Nephron (organoid): Measurements from ENCODE around the gene ZNF420.

ENCODE experiments used
- H3K27ac Mint-ChIP-seq, 3 experiments: 2 replicates each; pipeline ENCODE4 v1.8.0; 2020; ENCODE audit warnings: mixed read lengths in 3 of 3, mild to moderate bottlenecking in 2 of 3, moderate library complexity in 1 of 3
- H3K27me3 Mint-ChIP-seq: 2 replicates; pipeline ENCODE4 v1.8.0; 2021; ENCODE audit warnings: low read depth, mild to moderate bottlenecking, moderate library complexity, mixed read lengths
- H3K36me3 Mint-ChIP-seq: 2 replicates; pipeline ENCODE4 v1.8.0; 2020; ENCODE audit warnings: low read depth, mixed read lengths
- H3K4me1 Mint-ChIP-seq: 2 replicates; pipeline ENCODE4 v1.8.0; 2020; ENCODE audit warnings: mixed read lengths
- H3K4me3 Mint-ChIP-seq, 3 experiments: 2 replicates each; pipeline ENCODE4 v1.8.0; 2020; ENCODE audit warnings: mild to moderate bottlenecking in 3 of 3, mixed read lengths in 3 of 3, moderate library complexity in 2 of 3
- H3K9me3 Mint-ChIP-seq: 2 replicates; pipeline ENCODE4 v1.8.0; 2020; ENCODE audit warnings: mixed read lengths
- TF ChIP-seq, protein P1 (sequence below), 3 experiments: fragments of 200-600 bp; sonication (generic); IDR thresholded peaks; one replicate each; pipeline ENCODE4 v1.5.0; 2021; ENCODE audit warnings: antibody characterized with exemption in 3 of 3; ENCODE audit not compliant: unreplicated experiment in 3 of 3

Gene ZNF420

DNA sequence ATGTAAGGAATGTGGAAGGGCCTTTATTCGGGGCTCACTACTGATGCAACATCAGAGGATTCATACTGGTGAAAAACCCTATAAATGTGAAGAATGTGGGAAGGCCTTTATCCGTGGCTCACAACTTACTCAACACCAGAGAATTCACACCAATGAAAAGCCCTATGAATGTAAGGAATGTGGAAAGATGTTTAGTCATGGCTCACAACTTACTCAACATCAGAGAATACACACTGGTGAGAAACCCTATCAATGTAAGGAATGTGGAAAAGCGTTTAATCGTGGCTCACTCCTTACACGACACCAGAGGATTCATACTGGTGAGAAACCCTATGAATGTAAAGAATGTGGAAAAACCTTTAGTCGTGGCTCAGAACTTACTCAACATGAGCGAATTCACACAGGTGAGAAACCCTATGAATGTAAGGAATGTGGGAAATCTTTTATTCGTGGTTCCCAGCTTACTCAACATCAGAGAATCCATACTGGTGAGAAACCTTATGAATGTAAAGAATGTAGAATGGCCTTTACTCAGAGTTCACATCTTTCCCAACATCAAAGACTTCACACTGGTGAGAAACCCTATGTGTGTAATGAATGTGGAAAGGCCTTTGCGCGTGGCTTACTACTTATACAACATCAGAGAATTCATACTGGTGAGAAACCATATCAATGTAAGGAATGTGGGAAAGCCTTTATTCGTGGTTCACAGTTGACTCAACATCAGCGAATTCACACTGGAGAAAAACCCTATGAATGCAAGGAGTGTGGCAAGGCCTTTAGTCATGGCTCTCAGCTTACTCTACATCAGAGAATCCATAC, 50.0 kb downstream of the ZNF420 start:
- H3K36me3 Mint-ChIP-seq = peaks cover 93% of the 10 kb centered on the region

GRCh38 chr19:37128821-37129177, 50.6 kb downstream of the ZNF420 start:
- no peaks in the 10 kb centered on the region for H3K4me1 Mint-ChIP-seq
- no peaks in the 10 kb centered on the region for H3K27me3 Mint-ChIP-seq
- H3K9me3 Mint-ChIP-seq = peaks cover 97% of the 10 kb centered on the region
- TF ChIP-seq, protein P1, sequence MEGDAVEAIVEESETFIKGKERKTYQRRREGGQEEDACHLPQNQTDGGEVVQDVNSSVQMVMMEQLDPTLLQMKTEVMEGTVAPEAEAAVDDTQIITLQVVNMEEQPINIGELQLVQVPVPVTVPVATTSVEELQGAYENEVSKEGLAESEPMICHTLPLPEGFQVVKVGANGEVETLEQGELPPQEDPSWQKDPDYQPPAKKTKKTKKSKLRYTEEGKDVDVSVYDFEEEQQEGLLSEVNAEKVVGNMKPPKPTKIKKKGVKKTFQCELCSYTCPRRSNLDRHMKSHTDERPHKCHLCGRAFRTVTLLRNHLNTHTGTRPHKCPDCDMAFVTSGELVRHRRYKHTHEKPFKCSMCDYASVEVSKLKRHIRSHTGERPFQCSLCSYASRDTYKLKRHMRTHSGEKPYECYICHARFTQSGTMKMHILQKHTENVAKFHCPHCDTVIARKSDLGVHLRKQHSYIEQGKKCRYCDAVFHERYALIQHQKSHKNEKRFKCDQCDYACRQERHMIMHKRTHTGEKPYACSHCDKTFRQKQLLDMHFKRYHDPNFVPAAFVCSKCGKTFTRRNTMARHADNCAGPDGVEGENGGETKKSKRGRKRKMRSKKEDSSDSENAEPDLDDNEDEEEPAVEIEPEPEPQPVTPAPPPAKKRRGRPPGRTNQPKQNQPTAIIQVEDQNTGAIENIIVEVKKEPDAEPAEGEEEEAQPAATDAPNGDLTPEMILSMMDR (IDR thresholded peaks at IDR 0.05; ENCODE audit: unreplicated experiment in 3 of 3) = no peak
- H3K4me3 Mint-ChIP-seq = no peak overlapping the region
- H3K27ac Mint-ChIP-seq = no peak overlapping the region
- peaks cover 96% of the 10 kb centered on the region for H3K36me3 Mint-ChIP-seq

More for the DNA sequence above, 50.0 kb downstream of the ZNF420 start:
- Mint-ChIP-seq H3K9me3 (peaks cover 96% of the 10 kb centered on the region), H3K27me3 (no peaks in the 10 kb centered on the region), H3K4me1 (no peaks in the 10 kb centered on the region), H3K27ac (no peak overlapping the region), H3K4me3 (no peak overlapping the region)
- TF ChIP-seq, protein P1 (IDR thresholded peaks at IDR 0.05; ENCODE audit: unreplicated experiment in 3 of 3) = no peak

- Mint-ChIP-seq H3K4me1 (no peaks in the 10 kb centered on the region), H3K36me3 (peaks cover 51% of the 10 kb centered on the region), H3K27me3 (no peaks in the 10 kb centered on the region), H3K9me3 (peaks cover 69% of the 10 kb centered on the region), H3K27ac (no peak overlapping the region), H3K4me3 (no peak overlapping the region)
- TF ChIP-seq, protein P1 (IDR thresholded peaks at IDR 0.05; ENCODE audit: unreplicated experiment in 3 of 3) = no peak
These were observed 57.9 kb downstream of the ZNF420 start for GRCh38 chr19:37136111-37136510.

- H3K4me1 Mint-ChIP-seq = no peaks in the 10 kb centered on the region
- no peaks in the 10 kb centered on the region for H3K27me3 Mint-ChIP-seq
- H3K36me3 Mint-ChIP-seq = peaks cover 78% of the 10 kb centered on the region
- no peak overlapping the region for H3K4me3 Mint-ChIP-seq
- peaks cover 72% of the 10 kb centered on the region for H3K9me3 Mint-ChIP-seq
- no peak overlapping the region for H3K27ac Mint-ChIP-seq
- TF ChIP-seq, protein P1 (IDR thresholded peaks at IDR 0.05; ENCODE audit: unreplicated experiment in 3 of 3) = no peak
These were observed 70.0 kb downstream of the ZNF420 start for GRCh38 chr19:37148214-37148613.

GRCh38 chr19:37160153-37160552, 81.9 kb downstream of the ZNF420 start:
- Mint-ChIP-seq H3K27ac (no peak overlapping the region), H3K9me3 (peaks cover 81% of the 10 kb centered on the region), H3K36me3 (peaks cover 100% of the 10 kb centered on the region), H3K27me3 (peaks cover 3% of the 10 kb centered on the region), H3K4me1 (no peaks in the 10 kb centered on the region), H3K4me3 (no peak overlapping the region)
- TF ChIP-seq, protein P1 (IDR thresholded peaks at IDR 0.05; ENCODE audit: unreplicated experiment in 3 of 3) = no peak

DNA sequence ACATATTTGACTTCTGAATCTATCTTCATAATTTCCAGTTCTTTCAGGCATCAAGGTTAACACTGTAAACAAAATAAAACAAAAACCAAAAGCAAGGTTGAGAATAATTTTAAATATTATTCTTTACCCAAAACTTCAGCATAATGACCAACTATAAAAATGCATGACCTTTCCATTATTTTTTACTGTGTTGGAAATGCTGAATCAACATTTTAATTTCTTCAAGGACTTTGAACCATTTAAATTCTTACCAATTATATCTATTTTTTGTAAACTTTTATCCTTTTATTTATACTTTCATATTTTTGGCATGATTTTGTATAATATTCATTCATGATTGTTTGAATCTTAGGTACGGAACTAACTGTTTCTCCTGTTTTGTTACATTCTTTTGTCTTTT, 87.4 kb downstream of the ZNF420 start:
- peaks cover 71% of the 10 kb centered on the region for H3K9me3 Mint-ChIP-seq
- H3K4me1 Mint-ChIP-seq = no peaks in the 10 kb centered on the region
- no peak overlapping the region for H3K27ac Mint-ChIP-seq
- peaks cover 100% of the 10 kb centered on the region for H3K36me3 Mint-ChIP-seq
- TF ChIP-seq, protein P1 (IDR thresholded peaks at IDR 0.05; ENCODE audit: unreplicated experiment in 3 of 3) = no peak
- no peaks in the 10 kb centered on the region for H3K27me3 Mint-ChIP-seq
- no peak overlapping the region for H3K4me3 Mint-ChIP-seq
